ENCODE data around the gene TBRG1. TPM values are rescaled to one million over a fixed set of nuclear protein-coding genes. Genes with fewer than 3 reads are reported as not detected.
"Not testable (repeated sequence)": the region's sequence is repeated elsewhere in the genome, so short reads cannot be mapped to it uniquely, and the experiment has no call there.

Gene TBRG1
- total RNA-seq, 1 donor from 2014 or later: 46.3 TPM

GRCh38 chr11:124592627-124593026 is 30.0 kb upstream of the TBRG1 start:
- ATAC-seq: peak in 1 of 2 donors; percentile 49
- Histone ChIP-seq H3K9me3 (no peaks in the 10 kb centered on the region), H3K36me3 (no peaks in the 10 kb centered on the region), H3K27me3 (ENCODE audit: low read depth) (no peaks in the 10 kb centered on the region), H3K4me1 (no peaks in the 10 kb centered on the region), H3K27ac (no peak overlapping the region), H3K4me3 (no peak overlapping the region)
- TF ChIP-seq, protein P1, sequence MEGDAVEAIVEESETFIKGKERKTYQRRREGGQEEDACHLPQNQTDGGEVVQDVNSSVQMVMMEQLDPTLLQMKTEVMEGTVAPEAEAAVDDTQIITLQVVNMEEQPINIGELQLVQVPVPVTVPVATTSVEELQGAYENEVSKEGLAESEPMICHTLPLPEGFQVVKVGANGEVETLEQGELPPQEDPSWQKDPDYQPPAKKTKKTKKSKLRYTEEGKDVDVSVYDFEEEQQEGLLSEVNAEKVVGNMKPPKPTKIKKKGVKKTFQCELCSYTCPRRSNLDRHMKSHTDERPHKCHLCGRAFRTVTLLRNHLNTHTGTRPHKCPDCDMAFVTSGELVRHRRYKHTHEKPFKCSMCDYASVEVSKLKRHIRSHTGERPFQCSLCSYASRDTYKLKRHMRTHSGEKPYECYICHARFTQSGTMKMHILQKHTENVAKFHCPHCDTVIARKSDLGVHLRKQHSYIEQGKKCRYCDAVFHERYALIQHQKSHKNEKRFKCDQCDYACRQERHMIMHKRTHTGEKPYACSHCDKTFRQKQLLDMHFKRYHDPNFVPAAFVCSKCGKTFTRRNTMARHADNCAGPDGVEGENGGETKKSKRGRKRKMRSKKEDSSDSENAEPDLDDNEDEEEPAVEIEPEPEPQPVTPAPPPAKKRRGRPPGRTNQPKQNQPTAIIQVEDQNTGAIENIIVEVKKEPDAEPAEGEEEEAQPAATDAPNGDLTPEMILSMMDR (IDR thresholded peaks at IDR 0.05): no peak
- intact Hi-C loops (cut with DNase I): no loop called here
- no peak for DNase-seq

DNA sequence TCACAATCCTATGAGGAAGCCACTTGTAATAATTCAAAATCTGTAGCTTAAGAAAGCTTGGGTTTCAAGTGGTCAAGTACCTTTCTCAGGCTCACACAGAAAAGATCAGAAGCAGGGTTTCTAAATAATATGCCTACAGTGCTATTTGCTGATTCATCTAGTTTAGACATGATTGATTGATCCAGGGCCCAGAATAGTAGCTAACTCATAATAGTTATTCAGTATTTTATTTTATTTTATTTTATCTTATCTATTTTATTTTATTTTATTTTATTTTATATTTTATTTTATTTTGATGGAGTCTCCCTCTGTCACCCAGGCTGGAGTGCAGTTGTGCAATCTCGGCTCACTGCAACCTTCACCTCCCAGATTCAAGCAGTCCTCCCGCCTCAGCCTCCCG is 27.4 kb upstream of the TBRG1 start:
- TF ChIP-seq, protein P1 (IDR thresholded peaks at IDR 0.05): no peak
- intact Hi-C loops (cut with DNase I): no loop called here
- Histone ChIP-seq H3K4me1 (no peaks in the 10 kb centered on the region), H3K9me3 (no peaks in the 10 kb centered on the region), H3K27me3 (ENCODE audit: low read depth) (no peaks in the 10 kb centered on the region), H3K36me3 (no peaks in the 10 kb centered on the region), H3K4me3 (no peak overlapping the region), H3K27ac (no peak overlapping the region)
- no peak for DNase-seq
- no peak for ATAC-seq

DNA sequence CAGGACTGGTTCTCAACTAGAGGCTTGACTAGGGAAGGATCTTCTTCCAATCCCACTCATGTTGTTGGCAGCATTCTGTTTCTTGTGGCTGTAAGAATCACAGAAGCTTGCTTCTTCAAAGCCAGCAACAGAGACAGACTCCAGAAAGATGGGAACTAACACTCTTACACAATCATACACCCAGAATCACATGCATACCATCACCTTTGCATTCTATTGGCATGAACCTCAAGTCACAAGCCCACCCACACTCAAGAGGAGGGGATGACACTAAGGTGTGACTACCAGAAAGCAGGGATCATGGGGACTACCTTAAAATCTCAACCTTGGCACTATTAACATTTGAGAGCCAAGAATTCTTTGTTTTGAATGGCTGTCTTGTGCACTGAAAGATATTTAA is 25.0 kb upstream of the TBRG1 start:
- Histone ChIP-seq H3K27ac (no peak overlapping the region), H3K4me3 (no peak overlapping the region), H3K36me3 (no peaks in the 10 kb centered on the region), H3K27me3 (ENCODE audit: low read depth) (no peaks in the 10 kb centered on the region), H3K9me3 (no peaks in the 10 kb centered on the region), H3K4me1 (no peaks in the 10 kb centered on the region)
- ATAC-seq (no peak), DNase-seq (no peak)
- intact Hi-C loops (cut with DNase I): no loop called here
- TF ChIP-seq, protein P1 (IDR thresholded peaks at IDR 0.05): no peak

GRCh38 chr11:124600621-124601320 is 21.9 kb upstream of the TBRG1 start:
- H3K27me3 ChIP-seq (ENCODE audit: low read depth): no peaks in the 10 kb centered on the region
- intact Hi-C loops (cut with DNase I): no loop called here
- no peak for DNase-seq
- no peaks in the 10 kb centered on the region for H3K36me3 ChIP-seq
- no peaks in the 10 kb centered on the region for H3K9me3 ChIP-seq
- no peaks in the 10 kb centered on the region for H3K4me1 ChIP-seq
- ATAC-seq: no peak
- no peak overlapping the region for H3K4me3 ChIP-seq
- H3K27ac ChIP-seq: no peak overlapping the region
- TF ChIP-seq, protein P1 (IDR thresholded peaks at IDR 0.05): no peak

DNA sequence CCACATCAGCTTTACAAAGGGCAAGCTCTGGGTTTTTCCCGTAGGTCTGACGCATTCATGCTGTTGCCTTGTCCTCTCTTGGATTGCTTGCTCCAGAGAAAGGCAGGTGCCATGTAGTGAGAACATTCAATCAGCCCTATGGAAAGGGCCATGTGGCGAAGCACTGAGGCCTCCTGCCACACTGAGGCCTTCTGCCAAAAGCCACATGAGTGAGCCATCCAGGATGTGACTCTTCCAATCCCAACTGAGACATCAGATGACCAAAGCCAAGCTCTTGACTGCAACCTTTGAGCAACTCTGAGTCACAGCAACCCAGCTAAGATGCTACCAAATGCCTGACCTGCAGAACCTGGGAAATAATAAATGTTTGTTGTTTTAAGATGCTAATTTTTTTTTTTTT is 20.5 kb upstream of the TBRG1 start:
- Histone ChIP-seq H3K4me3 (no peak overlapping the region), H3K36me3 (no peaks in the 10 kb centered on the region), H3K27ac (no peak overlapping the region), H3K9me3 (no peaks in the 10 kb centered on the region), H3K4me1 (no peaks in the 10 kb centered on the region), H3K27me3 (ENCODE audit: low read depth) (no peaks in the 10 kb centered on the region)
- TF ChIP-seq, protein P1 (IDR thresholded peaks at IDR 0.05): no peak
- no peak for DNase-seq
- intact Hi-C loops (cut with DNase I): no loop called here
- no peak for ATAC-seq

DNA sequence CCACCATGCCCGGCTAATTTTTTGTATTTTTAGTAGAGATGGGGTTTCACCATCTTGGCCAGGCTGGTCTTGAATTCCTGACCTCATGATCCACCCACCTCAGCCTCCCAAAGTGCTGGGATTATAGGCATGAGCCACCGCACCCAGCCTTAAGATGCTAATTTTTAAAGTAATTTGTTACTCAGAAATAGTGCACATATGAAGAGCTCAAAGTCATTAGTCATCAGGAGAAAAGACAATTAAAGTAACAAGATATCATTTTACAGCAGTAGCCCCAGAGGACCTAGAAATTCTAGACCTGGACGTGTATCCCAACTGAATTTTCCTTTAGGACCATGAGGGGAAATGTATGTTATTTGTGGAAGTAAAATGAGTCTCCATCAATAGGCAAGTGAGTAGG is 19.9 kb upstream of the TBRG1 start:
- H3K9me3 ChIP-seq; H3K27me3 ChIP-seq (ENCODE audit: low read depth); intact Hi-C loops (cut with DNase I); H3K27ac ChIP-seq; ATAC-seq; H3K4me3 ChIP-seq; H3K4me1 ChIP-seq; H3K36me3 ChIP-seq; DNase-seq: not testable (repeated sequence)

All from lower lobe of right lung (tissue), 2 donors.